OCI-M2 (cell line): ENCODE results near the gene TRPM8.

Experiments
- DNase-seq: peaks from one replicate; lab custom pipeline; 2025; ENCODE audit not compliant: unreplicated experiment; lab: John Stamatoyannopoulos, UW

Gene TRPM8

DNA sequence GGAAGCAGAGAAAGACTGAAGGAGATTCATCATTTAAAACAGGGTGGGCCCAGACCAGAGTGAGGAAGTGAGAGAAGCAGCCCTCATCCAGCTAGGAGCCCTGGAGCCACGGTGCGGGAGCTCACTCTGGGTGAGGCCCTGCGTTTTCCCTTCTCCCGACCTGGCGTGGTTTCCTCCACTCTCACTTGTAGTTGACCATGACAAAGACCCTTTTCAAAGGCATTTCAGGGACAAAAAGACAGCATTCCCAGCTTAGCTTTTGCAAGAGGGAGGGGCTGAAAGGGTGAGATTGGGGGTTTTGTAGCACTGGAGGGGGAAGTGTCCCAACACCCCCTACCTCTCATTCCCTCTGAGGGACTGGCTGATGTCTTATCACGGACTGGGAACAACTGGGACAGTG lies 56.6 kb downstream of the TRPM8 start:
- no peak for DNase-seq

DNA sequence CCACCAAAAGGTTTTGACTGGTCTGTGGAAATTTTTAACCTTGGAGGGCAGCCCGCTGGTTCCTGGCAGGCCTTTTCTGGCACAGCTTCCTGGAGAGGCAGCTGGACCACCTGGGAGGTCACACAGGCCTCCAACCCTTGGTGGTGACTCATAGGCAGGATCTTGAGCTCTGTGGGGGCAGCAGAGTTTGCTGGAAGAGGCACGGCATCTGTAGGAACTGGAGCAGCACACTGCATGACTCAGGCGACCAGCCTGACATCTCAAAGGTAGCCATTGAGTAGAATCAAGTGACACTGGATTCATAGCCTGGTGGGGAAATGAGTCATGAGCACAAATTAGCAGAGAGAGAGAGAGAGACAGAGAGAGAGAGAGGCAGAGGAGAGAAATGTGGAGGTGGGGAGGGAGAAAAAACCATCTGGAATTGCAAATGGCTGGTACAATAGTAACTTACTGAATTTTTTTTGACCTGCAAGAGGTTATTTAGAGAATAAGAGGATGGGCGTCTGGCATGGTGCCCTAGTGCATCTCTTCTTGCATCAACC lies 57.4 kb downstream of the TRPM8 start:
- DNase-seq = no peak

DNA sequence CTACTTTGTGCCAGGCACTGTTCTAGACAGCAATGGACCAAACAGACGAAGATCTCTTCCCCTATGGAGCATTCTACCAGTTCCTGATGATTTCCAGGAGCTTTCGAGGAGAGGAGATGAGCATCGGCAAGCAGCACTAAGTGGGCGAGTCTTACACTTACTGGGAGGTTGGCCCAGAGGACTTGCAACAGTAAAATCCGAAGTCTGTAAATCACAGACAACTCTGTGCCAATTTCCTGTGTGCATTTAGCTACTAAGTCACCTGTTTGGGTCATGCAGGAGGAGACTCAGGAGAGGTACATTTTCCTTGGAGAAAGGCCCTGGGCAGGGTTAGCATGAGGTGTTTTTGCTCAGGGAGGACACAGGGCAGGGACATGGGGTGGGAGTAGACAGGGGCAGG lies 58.9 kb downstream of the TRPM8 start:
- no peak for DNase-seq

DNA sequence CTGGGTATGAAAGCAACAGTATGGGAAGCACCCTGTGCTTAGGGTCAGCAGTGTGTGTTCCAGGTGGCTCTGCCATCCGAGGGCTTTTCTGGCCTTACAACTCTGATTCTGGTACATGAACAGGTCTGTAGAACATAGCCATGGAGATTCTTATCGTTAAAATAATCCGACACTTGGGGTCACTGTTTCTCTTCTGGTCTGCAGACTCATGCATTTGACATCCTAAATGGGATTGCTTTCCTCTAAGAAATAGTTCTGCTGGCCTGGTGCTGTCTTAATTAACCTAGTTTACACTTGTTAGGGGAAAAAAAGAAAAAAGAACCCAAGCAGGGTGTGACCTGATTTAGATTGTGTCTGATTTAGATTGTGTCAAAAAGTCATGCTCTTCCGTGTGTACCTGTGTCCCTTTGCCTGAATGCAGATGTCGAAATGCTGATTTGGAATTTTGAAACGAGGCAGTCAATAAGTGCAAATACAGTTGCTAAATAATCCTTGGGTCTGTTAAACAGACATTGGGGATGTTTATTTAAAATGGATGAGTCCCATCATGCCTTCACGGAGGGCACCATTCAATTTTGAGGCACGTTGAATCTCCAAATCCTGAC lies 59.6 kb downstream of the TRPM8 start:
- no peak for DNase-seq

DNA sequence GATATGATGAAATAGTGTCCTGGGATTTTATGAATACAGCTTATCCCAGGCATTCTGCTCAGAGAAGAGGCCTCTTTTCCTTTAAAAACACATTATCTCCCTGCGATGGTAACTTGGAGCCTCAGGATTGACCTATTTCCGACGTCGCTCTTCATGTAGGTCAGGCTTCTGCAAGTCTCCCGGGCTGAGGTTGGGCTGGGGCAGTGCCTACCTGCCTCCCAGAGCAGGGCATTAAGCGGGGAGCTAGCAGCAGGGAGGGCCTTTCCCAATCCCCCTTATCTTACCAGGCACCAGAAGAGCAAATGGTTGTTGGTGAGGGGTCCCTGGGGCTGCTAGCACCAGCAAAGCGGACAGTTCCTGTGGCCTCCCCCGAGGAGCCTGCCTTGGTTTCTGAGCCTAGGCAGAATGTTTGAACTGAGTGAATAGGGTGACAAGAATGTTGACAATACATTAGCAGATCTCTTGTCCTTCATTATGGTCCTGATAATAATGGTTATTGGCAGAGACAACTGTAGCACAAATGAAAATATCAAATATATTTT lies 60.2 kb downstream of the TRPM8 start:
- DNase-seq = no peak

DNA sequence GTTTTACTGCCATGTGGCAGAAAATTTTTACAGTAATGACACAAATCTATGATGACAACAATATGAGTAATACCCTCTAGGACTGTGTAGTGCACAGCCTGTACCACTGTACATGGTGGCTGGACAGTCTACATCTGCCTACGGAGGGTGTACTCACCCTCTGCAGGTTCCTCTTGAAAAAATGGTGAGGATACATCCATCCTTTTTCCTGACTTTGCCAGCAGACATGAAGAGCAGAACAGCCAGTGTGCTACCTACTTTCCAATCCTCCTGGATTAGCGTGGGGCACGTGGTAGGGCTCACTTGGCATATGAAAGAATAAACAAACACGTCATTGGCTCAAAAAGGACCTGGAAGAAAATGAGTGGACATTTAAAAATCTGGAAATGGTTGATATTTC lies 62.6 kb downstream of the TRPM8 start:
- no peak for DNase-seq

DNA sequence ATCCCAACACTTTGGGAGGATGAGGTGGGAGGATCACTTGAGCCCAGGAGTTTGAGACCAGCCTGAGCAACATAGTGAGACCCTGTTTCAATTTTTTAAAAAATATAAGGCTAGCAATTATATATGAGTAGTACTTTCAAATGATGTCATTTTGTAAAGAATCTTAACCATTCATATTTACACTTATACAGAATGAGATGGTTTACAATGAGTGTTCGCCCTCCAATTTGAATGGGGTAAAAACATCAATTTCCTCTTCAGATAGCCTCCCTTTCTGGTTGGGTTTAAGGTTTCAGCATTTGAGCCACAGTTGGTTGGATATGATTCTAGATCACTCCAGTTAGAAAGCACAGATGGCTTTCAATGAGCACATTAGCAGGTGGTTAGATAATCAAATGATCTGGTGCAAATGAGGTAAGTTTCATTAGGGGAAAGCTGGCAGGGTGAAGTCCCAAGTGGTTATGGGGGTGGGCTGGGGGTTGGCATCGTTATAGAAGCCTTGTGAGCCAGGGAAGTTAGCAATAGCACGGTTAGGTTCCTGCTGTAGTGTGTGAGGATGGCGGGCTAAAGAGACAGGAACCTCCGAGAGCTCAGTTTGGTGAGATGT lies 63.9 kb downstream of the TRPM8 start:
- DNase-seq = no peak

DNA sequence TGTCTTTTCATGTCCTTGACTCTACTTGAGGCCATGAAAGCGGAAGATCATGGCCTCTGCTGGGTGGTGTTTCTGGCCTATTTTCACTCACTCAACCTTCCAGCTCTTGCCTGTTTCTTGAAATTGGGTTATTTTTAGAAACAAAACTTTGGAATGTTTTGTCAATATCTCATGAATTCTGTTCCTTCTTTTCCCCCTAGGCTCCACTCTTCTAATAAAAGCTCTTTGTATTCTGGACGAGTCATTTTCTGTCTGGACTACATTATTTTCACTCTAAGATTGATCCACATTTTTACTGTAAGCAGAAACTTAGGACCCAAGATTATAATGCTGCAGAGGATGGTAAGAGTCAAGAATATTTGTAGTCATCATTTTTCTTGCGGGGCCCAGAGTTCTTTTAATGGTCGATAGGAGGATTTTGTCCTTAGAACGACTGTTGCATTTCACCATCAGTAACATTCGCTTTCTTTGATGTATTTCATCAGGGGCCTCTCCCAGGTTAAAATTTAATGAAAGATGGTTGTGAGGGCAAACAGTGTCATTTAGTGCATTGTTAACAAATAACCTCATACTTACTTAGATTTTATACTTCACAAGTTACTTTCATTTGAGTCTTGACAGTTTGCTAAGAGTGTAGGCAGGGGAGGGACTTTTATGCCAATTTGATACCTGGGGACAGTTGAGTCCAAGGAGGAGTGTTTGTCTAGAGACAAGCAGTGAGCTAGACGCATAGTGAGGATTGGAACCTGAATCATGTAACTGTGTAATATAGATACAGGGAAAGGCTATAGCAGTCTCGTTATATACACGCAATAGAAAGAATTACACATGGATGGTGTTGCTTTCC lies 64.6 kb downstream of the TRPM8 start:
- no peak for DNase-seq

DNA sequence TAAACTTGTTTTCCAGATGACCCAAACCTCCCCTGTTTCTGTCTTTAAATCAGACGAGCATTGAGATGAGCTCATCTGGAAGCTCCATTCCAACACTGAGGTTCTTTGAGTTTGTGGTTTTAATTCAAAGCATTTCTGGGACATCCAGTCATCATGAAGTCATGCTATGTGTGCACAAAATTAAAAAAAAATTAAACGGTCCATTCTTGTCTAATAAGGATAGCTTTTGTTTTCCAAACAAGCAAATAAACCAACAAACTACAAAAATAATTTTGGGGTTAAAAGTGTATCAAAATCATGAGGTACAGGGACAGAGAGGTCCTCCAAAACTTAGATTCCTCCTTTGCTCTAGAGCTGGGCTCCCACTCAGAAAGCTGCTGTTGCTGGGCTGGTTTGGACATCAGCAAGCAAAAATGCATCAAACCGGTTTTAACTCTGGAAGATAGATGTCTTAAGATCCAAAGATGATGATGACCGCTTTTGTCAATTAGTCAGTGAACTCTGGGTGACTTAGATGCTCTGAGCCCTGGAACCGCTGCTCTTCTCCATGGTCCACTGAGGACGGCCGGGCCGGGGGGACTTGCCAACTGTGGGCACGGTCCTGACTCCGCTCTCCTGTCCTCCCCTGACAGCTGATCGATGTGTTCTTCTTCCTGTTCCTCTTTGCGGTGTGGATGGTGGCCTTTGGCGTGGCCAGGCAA lies 65.4 kb downstream of the TRPM8 start:
- DNase-seq = no peak

DNA sequence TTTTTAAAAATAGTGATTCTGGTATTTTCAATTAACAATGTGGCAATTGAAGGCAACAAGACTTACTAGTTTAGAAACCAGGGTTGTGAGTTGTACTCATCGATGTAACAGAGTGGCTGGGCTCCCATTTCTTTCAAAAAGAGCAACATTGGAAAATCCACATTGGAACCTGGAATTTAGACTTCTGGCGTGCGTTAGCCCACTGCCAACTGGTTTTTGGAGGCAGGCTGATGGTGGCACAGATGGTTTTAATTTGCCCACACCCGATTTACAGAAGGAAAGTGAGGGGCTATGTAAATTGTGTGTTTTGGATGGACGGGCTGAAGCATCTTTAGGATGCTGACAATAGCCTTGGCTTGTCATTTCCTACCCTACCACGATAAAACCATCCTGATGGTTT lies 66.3 kb downstream of the TRPM8 start:
- DNase-seq = no peak

DNA sequence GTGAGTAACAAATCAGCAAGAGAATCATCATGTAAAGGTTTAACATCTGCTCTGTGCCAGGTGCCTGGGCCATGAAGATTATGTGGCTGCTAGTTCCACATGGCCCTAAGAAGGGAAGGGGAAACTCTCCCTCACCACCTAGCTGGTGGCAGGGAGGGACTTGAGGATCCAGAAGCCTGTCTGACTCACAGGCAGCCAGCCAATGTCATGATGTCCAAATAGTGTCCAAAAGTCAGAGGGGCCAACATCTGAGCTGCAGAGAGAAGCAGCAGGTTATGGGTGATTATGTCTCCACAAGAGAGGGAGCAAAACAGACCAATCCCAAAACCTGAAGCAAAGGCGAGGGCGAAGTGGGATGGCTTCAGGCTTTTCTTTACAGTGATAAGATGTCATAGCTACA lies 71.4 kb downstream of the TRPM8 start:
- no peak for DNase-seq

DNA sequence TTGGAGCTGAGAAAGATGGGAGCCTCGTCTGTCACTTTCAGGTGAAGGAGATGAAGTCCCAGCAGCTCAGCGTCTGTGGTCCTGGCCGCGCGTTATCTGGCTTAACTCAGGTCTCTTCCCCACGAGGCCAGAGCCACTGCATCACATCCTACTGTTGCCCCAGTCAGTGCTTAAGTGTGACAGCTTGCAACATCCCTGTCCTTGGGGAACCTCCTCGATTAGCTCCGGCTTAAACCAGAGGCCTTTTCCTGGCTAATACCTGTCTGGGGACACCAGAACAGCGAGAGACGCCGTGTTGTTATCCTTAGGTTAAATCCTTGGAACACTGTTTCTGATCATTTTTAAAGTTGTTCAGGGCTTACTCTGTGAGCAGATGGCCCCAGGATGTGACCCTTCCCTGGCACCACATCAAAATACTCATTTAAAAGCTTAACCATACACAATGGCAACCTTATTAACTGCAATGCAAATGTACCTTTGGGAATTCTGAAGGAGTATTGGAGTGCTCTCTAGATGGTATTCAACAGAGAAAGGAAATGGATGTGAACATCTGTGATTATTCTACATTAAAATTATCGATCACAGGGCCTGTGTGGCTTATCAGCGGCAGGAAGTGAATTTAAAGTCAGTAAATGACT lies 72.2 kb downstream of the TRPM8 start:
- no peak for DNase-seq

DNA sequence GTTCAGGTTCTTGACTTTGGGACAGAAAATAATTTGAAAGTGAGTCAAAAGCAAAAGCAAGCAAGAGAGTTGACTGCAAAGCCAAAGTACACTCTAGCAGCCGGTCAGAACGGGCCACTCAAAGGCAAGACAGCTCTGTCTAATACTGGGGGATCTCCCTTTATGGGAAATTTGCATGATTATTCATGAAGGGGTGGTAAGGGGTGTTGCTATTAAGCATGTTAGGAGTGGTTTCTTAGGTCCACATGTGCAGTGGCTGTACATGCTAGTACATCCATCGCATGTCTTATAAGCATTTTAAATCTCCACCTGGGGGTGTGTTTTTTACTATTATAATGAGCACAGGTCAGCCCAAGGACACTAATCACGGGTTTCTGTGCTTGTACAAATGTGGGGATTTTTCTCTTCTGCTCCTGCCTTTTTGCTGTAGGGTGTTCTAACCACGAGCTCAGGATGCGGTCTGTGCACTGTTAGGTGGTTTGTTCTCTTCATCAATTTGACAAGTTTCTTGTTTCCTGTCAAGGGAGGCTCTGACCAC lies 73.2 kb downstream of the TRPM8 start:
- no peak for DNase-seq

DNA sequence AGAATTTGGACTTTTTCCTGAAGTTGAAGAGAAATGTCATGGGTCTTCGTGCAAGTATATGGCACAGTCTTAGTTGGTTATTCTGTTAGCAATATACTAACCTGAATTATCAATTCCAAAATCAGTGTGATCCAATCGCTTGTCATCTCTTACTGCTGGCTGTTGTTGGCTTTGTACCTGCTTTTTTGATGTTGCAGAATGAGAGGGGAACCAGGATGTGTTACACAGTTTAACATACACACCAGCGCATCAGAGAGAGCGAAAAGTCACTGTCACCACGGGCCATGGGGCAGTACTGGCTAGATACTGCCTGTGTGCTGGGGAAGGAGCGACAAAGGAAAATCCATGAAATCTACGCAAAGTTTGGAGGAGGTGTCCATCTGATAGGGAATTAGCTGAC lies 74.0 kb downstream of the TRPM8 start:
- no peak for DNase-seq

DNA sequence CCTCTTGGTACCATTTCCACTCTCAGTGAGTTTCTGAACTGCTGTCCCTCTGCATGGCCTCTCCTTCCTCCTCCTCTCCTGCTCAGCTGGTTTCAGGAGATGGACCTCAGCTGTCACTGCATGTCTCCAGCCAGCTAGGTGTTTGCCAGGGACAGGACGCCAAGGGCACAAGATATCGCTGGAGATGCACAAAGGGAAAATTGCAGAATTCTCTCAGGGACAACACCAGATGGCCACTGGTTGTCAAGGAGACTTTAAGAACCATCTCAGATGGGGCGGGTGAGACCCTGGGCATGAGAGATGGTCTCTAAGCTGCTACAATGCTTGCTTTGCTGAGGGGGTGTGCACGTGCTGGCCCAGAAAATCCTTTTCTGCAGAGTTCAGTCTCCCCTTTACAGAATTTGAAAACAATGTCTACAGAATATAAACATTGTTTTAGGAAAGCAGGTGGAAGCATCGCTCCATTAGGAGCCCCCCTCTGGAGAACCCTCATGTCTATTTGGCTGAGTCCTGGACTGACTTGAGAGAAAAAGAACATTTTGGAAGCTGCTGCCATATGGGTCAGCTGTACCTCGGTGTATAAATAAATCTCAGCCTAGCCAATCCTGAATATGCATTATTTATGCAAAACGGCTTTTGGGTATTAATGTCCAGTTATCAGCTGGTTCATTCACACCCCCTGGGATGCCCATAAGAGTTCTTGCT lies 75.5 kb downstream of the TRPM8 start:
- no peak for DNase-seq

DNA sequence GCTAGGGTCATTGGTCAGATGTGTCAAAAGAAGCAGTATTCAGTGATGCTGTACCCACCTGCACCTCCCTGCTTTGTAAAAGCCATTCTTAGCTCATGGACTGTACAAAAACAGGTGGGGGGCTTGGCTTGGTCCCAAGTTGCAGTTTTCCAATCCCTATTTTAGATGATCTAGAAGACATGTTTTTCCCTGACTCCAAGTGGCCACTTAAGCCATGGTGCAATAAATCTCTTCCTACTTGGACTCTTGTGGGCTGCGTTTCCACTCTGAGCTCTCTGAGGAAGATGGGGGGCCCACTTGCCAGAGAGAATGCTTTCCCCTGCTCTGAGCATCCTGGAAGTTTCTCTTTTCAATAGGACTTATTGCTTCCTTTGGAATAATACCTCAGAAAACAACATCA lies 76.3 kb downstream of the TRPM8 start:
- DNase-seq = no peak

DNA sequence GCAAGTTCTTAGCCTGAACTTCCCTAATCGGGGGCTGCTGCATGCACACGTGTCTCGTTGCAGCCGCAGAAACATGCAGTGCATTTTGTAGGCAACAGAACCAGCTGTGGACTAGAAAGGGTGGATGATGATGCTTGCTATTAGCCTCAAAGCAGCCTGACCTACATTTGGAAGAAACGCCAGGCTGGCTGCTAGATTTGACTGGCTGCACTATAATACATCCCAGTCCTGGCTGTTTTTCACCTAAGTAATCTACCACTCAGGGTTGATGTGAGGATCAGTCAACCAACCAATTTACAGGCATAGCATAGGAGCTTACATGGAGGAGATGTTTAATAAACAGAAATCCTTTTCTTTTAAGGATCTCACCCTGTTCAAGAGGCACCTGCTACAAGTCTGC lies 77.0 kb downstream of the TRPM8 start:
- DNase-seq = no peak

DNA sequence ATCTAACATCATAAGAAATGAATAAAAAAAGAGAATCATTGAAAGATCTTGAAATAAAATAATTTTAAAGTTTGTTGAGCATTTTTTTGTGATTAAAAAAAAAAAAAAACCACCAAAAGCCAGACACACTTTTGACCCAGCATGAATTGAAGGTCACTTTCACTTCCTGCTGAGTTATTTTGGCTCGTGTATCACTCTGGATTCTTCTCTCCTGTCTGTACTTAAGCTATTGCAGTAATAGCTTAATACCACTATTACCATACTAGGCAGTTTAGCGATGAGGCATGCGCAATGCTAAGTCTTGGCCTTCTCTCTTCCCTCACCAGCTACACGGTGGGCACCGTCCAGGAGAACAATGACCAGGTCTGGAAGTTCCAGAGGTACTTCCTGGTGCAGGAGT lies 78.8 kb downstream of the TRPM8 start:
- DNase-seq = no peak

DNA sequence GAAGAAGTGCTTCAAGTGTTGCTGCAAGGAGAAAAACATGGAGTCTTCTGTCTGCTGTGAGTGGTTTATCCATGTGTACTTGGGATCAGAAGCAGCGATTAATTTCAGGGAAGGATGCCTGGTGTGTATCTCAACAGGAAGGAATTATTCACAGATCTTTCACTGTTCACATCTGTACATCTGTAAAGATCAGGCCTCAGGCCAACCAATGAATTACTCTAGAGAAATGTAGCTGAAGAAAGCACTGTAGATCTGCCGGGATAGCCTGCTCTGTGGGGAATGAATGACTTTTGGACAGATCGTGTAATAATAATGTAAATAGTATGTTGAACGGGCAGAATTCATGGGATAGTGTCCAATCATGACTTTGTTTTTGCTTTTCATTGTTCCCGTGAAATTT lies 79.3 kb downstream of the TRPM8 start:
- no peak for DNase-seq

DNA sequence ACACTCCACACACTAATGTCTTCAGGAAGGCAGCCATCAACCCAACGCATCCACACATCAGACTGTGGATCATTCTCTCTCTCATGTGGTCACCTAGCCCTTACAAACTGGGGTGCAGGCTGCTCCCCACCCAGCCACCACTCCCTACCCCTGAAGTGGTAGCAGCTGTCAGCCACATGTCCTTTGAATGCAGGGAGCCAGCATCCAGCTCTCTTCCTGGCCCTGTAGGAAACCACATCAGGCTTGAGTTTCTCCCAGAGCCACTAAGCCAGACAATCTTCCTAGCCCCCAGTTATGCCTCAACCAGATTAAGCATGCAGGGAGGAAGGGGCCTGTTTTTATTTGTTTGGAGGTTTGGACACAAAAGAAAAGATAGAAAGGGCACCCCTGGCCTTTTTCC lies 80.5 kb downstream of the TRPM8 start:
- no peak for DNase-seq
